Chondrocyte (in vitro differentiated cells): ENCODE data around the gene ESPN. TPM values are rescaled to one million over a fixed set of nuclear protein-coding genes. Genes with fewer than 3 reads are reported as not detected.
A peak's percentile ranks its signal among the peaks of the same experiment; 100 is the strongest.

ENCODE experiments used
- DNase-seq: peaks from one replicate; pipeline ENCODE4 v3.0.0; 2021; ENCODE audit warnings: mixed read lengths, low spot score
- H3K27ac Mint-ChIP-seq: one replicate; pipeline ENCODE4 v1.8.0; 2021; ENCODE audit warnings: mild to moderate bottlenecking, moderate library complexity, mixed read lengths; ENCODE audit not compliant: unreplicated experiment
- H3K27me3 Mint-ChIP-seq: 2 replicates; pipeline ENCODE4 v1.8.0; 2021; ENCODE audit warnings: low read depth, mixed read lengths
- H3K36me3 Mint-ChIP-seq: 2 replicates; pipeline ENCODE4 v1.8.0; 2021; ENCODE audit warnings: low read depth, mixed read lengths
- H3K4me1 Mint-ChIP-seq: 2 replicates; pipeline ENCODE4 v1.8.0; 2021; ENCODE audit warnings: low read depth, mild to moderate bottlenecking, mixed read lengths
- H3K4me3 Mint-ChIP-seq: one replicate; pipeline ENCODE4 v1.8.0; 2021; ENCODE audit warnings: mild to moderate bottlenecking, moderate library complexity, mixed read lengths; ENCODE audit not compliant: unreplicated experiment
- H3K9me3 Mint-ChIP-seq: 2 replicates; pipeline ENCODE4 v1.8.0; 2021; ENCODE audit warnings: low read depth, mixed read lengths
- CTCF ChIP-seq: fragments of 200-600 bp; sonication (generic); IDR thresholded peaks from 2 replicates; pipeline ENCODE4 v1.5.0; 2021; ENCODE audit warnings: antibody characterized with exemption, mild to moderate bottlenecking, moderate library complexity
- total RNA-seq: library from RNA; stranded (reverse); gene quantifications from 3 replicates; pipeline ENCODE4 v1.2.1, GENCODE V29; 2021

Gene ESPN
- total RNA-seq, 1 donor from 2014 or later, result 0.57 TPM

GRCh38 chr1:6495540-6496364 lies 71.2 kb downstream of the ESPN start:
- Mint-ChIP-seq H3K27me3 (no peaks in the 10 kb centered on the region), H3K36me3 (no peaks in the 10 kb centered on the region), H3K4me1 (peaks cover 58% of the 10 kb centered on the region), H3K9me3 (no peaks in the 10 kb centered on the region), H3K4me3 (peak overlapping the region; percentile 75), H3K27ac (peak overlapping the region; percentile 70)
- TF ChIP-seq CTCF, result no peak
- no peak for DNase-seq

- H3K4me1 Mint-ChIP-seq, result peaks cover 60% of the 10 kb centered on the region
- H3K4me3 Mint-ChIP-seq, result peak overlapping the region; percentile 75
- H3K9me3 Mint-ChIP-seq, result no peaks in the 10 kb centered on the region
- no peak for TF ChIP-seq CTCF
- no peaks in the 10 kb centered on the region for H3K27me3 Mint-ChIP-seq
- H3K27ac Mint-ChIP-seq, result no peak overlapping the region
- no peak for DNase-seq
- no peaks in the 10 kb centered on the region for H3K36me3 Mint-ChIP-seq
Observed at GRCh38 chr1:6496365-6496721, 71.8 kb downstream of the ESPN start.

- H3K4me1 Mint-ChIP-seq, result peaks cover 60% of the 10 kb centered on the region
- H3K27ac Mint-ChIP-seq, result peak overlapping the region; percentile 27
- no peaks in the 10 kb centered on the region for H3K9me3 Mint-ChIP-seq
- DNase-seq, result no peak
- no peaks in the 10 kb centered on the region for H3K27me3 Mint-ChIP-seq
- no peaks in the 10 kb centered on the region for H3K36me3 Mint-ChIP-seq
- TF ChIP-seq CTCF, result no peak
- peak overlapping the region; percentile 75 for H3K4me3 Mint-ChIP-seq
Observed at GRCh38 chr1:6496890-6497214, 72.3 kb downstream of the ESPN start.

GRCh38 chr1:6497215-6497866 lies 72.8 kb downstream of the ESPN start:
- peak overlapping the region; percentile 57 for H3K27ac Mint-ChIP-seq
- no peak for TF ChIP-seq CTCF
- peaks cover 60% of the 10 kb centered on the region for H3K4me1 Mint-ChIP-seq

GRCh38 chr1:6497867-6498575 lies 73.4 kb downstream of the ESPN start:
- H3K9me3 Mint-ChIP-seq, result no peaks in the 10 kb centered on the region
- H3K36me3 Mint-ChIP-seq, result no peaks in the 10 kb centered on the region
- no peaks in the 10 kb centered on the region for H3K27me3 Mint-ChIP-seq
- TF ChIP-seq CTCF, result no peak
- peak overlapping the region; percentile 57 for H3K27ac Mint-ChIP-seq
- no peak for DNase-seq
- H3K4me3 Mint-ChIP-seq, result peak overlapping the region; percentile 71
- H3K4me1 Mint-ChIP-seq, result peaks cover 60% of the 10 kb centered on the region

More at GRCh38 chr1:6497215-6497866, 72.8 kb downstream of the ESPN start:
- no peaks in the 10 kb centered on the region for H3K9me3 Mint-ChIP-seq
- DNase-seq, result peak; percentile 88
- no peaks in the 10 kb centered on the region for H3K27me3 Mint-ChIP-seq
- H3K4me3 Mint-ChIP-seq, result peak overlapping the region; percentile 71
- H3K36me3 Mint-ChIP-seq, result no peaks in the 10 kb centered on the region
